Mucosa of rectum (tissue), 2 donors: ENCODE data around the gene PLSCR2.

ENCODE experiments used
- H3K27ac ChIP-seq, 2 donors: one replicate each; pipeline ENCODE4 v1.7.0; 2013; ENCODE audit warnings: inconsistent platforms in 2 of 2, low read depth in 2 of 2, low read length in 2 of 2
- H3K27me3 ChIP-seq, 2 donors: one replicate each; pipeline ENCODE4 v1.7.0; 2013; ENCODE audit warnings: low read length in 2 of 2; ENCODE audit not compliant: control insufficient read depth in 2 of 2, insufficient read depth in 2 of 2
- H3K36me3 ChIP-seq, 2 donors: one replicate each; pipeline ENCODE4 v1.7.0; 2013; ENCODE audit warnings: low read length in 2 of 2; ENCODE audit not compliant: control insufficient read depth in 2 of 2, insufficient read depth in 2 of 2
- H3K4me1 ChIP-seq, 2 donors: one replicate each; pipeline ENCODE4 v1.7.0; 2013; ENCODE audit warnings: low read length in 2 of 2, mild to moderate bottlenecking in 1 of 2; ENCODE audit not compliant: control insufficient read depth in 2 of 2, insufficient read depth in 2 of 2
- H3K4me3 ChIP-seq, 2 donors: one replicate each; pipeline ENCODE4 v1.7.0; 2013; ENCODE audit warnings: low read length in 2 of 2
- H3K9ac ChIP-seq, 2 donors: one replicate each; pipeline ENCODE4 v1.7.0; 2013; ENCODE audit warnings: low read length in 2 of 2, low read depth in 1 of 2, mild to moderate bottlenecking in 1 of 2
- H3K9me3 ChIP-seq, 2 donors: one replicate each; pipeline ENCODE4 v1.7.0; 2013; ENCODE audit warnings: low read length in 2 of 2; ENCODE audit not compliant: control insufficient read depth in 2 of 2
- donor health status: healthy.
- donor health status: Normal muscosa, but diverticular disease.

Gene PLSCR2

GRCh38 chr3:146390957-146391356 is 78.4 kb downstream of the PLSCR2 start:
- Histone ChIP-seq H3K9me3 (no peaks in the 10 kb centered on the region), H3K27ac (no peak overlapping the region), H3K36me3 (no peaks in the 10 kb centered on the region), H3K4me1 (peaks cover 0 to 4% of the 10 kb centered on the region in 2 donors), H3K9ac (no peak overlapping the region), H3K27me3 (no peaks in the 10 kb centered on the region), H3K4me3 (no peak overlapping the region)

DNA sequence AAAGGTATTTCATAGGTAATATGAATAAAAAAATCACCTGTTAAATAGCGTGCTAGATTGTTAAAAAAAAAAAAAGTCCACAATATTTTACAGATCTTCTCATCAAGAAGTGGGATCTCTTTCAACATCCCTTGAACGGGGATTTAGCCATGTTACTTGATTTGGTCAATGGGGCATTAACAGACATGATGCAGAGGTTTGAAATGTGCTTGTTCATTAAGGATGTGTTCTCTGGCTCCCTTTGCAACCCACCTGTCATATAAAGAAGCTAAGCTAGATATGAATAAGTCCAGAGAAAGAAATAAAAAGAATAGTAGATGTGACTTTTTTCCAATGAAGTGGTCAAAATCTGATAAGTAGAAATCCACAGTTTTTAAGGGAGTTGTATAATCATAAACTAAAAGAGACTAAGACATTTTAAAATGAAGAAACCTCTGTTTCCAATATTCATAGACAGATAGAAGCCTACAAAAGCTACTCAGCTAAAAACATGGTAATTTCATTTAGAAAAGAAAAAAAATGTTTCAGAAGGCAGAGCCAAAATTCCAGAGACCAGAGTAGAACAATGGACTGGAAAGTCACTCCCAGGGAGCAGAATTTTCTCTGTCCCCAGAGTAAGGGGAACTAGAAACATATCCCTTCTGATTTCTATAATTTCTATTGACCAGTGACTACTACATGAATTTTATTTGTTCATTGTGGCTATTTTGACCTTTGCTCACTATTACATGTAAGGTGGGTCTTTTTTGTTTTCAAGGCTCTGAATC is 79.2 kb downstream of the PLSCR2 start:
- Histone ChIP-seq H3K4me3 (no peak overlapping the region), H3K9ac (no peak overlapping the region), H3K4me1 (peaks cover 0 to 4% of the 10 kb centered on the region in 2 donors), H3K9me3 (no peaks in the 10 kb centered on the region), H3K27ac (no peak overlapping the region), H3K36me3 (no peaks in the 10 kb centered on the region), H3K27me3 (no peaks in the 10 kb centered on the region)

DNA sequence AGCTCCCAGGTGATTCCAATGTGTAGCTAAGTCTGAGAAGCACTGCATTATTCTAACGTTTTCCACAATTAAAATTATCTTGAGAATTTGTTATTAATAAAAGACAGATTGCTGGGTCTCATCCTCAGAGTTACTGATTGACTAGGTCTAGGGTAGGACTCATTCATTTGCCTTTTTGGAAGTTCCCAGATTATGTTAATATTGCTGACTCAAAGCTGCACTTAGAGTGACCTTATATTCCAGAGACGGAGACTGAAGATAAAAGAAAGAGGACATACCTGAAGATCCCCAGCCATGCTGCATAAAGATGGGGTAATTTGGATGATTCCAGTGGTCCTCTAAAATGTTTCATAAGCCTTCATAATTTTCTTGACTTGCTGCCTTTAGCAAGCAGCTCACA is 81.8 kb downstream of the PLSCR2 start:
- Histone ChIP-seq H3K27me3 (no peaks in the 10 kb centered on the region), H3K4me1 (peaks cover 0 to 4% of the 10 kb centered on the region in 2 donors), H3K4me3 (no peak overlapping the region), H3K36me3 (no peaks in the 10 kb centered on the region), H3K9me3 (no peaks in the 10 kb centered on the region), H3K27ac (no peak overlapping the region), H3K9ac (no peak overlapping the region)

DNA sequence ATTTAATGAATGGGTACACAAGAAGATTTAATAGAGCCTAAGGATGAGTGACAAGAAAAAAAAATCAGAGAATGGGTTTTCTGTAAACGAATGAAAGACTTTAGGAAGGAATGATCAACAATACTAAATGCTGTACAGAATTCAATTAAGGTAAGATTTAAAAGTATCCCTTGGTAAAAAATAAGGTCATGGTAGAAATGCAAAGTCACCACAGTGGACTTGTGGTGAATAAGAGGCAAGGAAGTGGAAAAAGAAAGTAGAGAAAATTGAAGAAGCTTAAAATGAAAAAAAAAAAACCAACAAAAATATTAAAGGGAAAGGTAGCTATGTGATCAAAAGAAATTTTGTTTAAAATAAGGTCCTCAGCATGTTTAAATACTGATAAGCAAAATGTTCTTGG is 82.4 kb downstream of the PLSCR2 start:
- Histone ChIP-seq H3K9ac (no peak overlapping the region), H3K27ac (no peak overlapping the region), H3K27me3 (no peaks in the 10 kb centered on the region), H3K9me3 (no peaks in the 10 kb centered on the region), H3K4me3 (no peak overlapping the region), H3K36me3 (no peaks in the 10 kb centered on the region), H3K4me1 (peaks cover 0 to 4% of the 10 kb centered on the region in 2 donors)

GRCh38 chr3:146384786-146385185 is 84.6 kb downstream of the PLSCR2 start:
- H3K36me3 ChIP-seq = no peaks in the 10 kb centered on the region
- no peaks in the 10 kb centered on the region for H3K27me3 ChIP-seq
- peaks cover 0 to 5% of the 10 kb centered on the region in 2 donors for H3K4me1 ChIP-seq
- H3K4me3 ChIP-seq = no peak overlapping the region
- H3K27ac ChIP-seq = no peak overlapping the region
- H3K9me3 ChIP-seq = no peaks in the 10 kb centered on the region
- no peak overlapping the region for H3K9ac ChIP-seq
